Neural progenitor cell (in vitro differentiated cells): Measurements from ENCODE around the gene BOLA3.

ENCODE experiments used
- CTCF ChIP-seq: fragments of 200-600 bp; sonication (generic); IDR thresholded peaks from 2 replicates; pipeline ENCODE4 v1.5.1; 2017; ENCODE audit warnings: antibody characterized with exemption, mild to moderate bottlenecking
- EZH2phosphoT487 ChIP-seq: fragments of 200-600 bp; sonication (generic); IDR thresholded peaks from 2 replicates; pipeline ENCODE4 v1.6.1; 2017; ENCODE audit warnings: antibody characterized with exemption

- no peak for TF ChIP-seq CTCF
- no peak for TF ChIP-seq EZH2phosphoT487
Observed at GRCh38 chr2:74188018-74188601, 40.4 kb upstream of the BOLA3 start.
